PC-9 (cell line): ENCODE measurements around the gene TGFB1.

Experiments used
- EZH2 ChIP-seq: fragments of 200-600 bp; sonication (generic); IDR thresholded peaks from 2 replicates; pipeline ENCODE4 v1.8.0; 2017; ENCODE audit warnings: antibody characterized with exemption, low read depth
- TF ChIP-seq, protein P1 (sequence below): fragments of 200-600 bp; sonication (generic); conservative IDR thresholded peaks from 2 replicates; pipeline ENCODE4 v1.6.1; 2017; ENCODE audit warnings: mixed run types, antibody characterized with exemption, mild to moderate bottlenecking, moderate library complexity

DNA sequence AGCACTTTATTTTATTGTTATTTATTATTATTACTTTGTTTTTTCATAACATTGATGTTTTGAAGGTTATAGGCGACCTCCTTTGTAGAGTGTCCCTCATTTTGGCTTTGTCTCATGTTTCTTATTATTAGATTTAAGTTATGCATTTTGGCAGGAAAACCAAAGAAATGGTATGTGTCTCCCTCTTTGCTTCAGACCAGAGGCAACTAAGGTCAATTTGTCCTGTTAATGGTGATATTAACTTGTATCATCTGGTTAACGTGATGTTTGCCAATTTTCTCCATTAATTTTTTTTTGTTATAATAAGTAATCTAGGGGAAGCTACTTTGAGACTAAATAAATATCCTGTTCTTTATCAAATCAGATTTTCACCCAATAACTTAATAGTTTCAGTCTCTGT lies 18.8 kb upstream of the TGFB1 start:
- TF ChIP-seq, protein P1, sequence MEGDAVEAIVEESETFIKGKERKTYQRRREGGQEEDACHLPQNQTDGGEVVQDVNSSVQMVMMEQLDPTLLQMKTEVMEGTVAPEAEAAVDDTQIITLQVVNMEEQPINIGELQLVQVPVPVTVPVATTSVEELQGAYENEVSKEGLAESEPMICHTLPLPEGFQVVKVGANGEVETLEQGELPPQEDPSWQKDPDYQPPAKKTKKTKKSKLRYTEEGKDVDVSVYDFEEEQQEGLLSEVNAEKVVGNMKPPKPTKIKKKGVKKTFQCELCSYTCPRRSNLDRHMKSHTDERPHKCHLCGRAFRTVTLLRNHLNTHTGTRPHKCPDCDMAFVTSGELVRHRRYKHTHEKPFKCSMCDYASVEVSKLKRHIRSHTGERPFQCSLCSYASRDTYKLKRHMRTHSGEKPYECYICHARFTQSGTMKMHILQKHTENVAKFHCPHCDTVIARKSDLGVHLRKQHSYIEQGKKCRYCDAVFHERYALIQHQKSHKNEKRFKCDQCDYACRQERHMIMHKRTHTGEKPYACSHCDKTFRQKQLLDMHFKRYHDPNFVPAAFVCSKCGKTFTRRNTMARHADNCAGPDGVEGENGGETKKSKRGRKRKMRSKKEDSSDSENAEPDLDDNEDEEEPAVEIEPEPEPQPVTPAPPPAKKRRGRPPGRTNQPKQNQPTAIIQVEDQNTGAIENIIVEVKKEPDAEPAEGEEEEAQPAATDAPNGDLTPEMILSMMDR, result no peak
- no peak for TF ChIP-seq EZH2
